Skeletal muscle cell (primary cell): ENCODE results near the gene PRDM12.

Experiments used
- DNase-seq: peaks from one replicate; pipeline ENCODE4 v3.0.0-alpha.2; 2010; ENCODE audit warnings: low read depth
- H3K4me3 ChIP-seq: 2 replicates; pipeline ENCODE4 v1.5.1; 2011; ENCODE audit warnings: low read depth, mild to moderate bottlenecking, control low read depth, low read length, moderate library complexity

The PRDM12 gene

DNA sequence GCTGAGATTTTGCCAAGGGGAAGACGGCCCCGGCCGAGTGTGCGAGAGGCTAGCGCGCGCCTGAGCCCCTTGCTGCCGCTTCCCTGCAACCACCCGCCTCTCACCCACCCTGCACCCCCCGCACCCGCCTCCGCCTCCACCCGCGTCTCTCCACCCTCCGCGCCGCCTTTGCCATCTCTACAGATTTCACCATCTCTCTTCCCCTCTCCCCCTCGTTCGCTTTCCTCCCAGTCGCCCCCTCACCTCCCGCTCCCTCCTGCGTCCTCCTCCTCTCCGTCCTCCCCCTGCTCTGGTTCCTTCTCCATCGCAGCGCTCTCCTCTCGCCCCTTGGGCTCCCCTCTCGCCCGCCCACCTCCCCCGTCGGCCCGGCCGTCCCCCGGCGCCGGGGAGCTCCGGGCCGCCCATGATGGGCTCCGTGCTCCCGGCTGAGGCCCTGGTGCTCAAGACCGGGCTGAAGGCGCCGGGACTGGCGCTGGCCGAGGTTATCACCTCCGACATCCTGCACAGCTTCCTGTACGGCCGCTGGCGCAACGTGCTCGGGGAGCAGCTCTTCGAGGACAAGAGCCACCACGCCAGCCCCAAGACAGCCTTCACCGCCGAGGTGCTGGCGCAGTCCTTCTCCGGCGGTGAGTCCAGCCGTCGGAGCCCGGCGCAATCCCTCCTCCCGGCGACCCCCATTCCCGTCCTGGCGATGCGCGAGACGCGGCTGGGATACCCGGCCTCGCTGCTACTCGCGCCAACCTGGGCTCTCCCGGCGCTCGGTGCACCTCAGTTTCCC lies at the start of gene PRDM12:
Gene PRDM12 (plus strand): TSS at position 344 of the 778 bp plus-strand sequence. CDS start 60 bp downstream, at position 404.
- no peak for DNase-seq

DNA sequence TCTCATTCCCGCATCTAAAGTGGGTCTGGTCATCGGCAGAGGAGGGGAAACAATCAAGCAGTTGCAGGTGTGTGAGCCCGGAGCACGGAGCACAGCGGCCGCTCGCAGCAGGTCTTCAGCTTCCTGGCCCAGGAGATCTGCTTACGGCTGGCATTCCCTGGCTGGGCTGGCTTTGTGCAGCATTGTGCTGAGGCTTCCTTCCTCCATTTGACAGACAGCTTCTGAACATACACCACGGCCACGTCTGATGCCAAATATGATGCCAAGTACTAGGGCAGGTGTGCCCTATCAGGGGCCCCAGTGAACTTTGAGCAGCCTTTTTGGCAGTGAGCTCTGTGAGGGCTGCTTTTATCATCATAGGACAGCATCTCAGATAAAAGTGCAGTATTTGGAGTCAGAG lies 47.9 kb upstream of the PRDM12 start:
- DNase-seq, result no peak
- H3K4me3 ChIP-seq, result no peak overlapping the region

More for the DNA sequence above, at the start of gene PRDM12:
- H3K4me3 ChIP-seq, result no peak within 1 kb of the TSS

DNA sequence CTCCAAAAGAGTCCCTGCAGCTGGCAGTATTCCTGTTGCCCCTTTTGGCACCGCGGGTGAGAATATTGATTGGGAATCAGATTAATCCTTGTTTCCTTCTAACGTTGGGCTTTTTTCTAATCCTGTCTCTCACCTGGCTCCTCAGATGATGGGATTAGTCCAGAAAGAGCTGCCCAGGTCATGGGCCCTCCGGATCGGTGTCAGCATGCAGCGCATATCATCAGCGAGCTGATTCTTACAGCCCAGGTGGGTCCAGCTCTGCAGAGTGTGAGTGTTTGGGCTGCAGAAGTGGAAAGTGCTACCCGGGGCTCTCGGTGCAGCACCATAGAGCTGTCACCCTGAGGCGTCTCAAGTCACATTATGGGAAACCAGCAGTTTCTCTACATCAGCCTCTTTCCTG lies 40.9 kb upstream of the PRDM12 start:
- H3K4me3 ChIP-seq, result no peak overlapping the region
- no peak for DNase-seq

DNA sequence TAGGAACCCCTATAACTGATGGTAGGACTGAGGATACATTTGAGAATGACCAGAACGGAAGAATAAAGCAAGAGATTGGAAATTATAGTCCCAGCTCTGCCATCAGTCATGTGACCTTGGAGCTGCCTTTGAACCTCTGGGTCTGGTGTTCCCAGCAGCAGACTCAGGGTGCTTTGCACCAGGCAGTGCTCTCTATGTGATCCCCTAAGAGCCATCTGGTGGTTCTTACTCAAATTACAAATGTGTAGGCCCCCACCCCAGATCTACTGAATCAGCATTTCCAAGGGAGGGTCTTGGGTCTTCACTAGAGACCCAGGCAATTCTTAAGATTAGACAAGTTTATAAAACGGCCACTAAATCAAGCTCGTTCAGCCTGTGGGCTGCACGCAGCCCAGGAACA lies 40.2 kb upstream of the PRDM12 start:
- no peak overlapping the region for H3K4me3 ChIP-seq
- DNase-seq, result no peak

DNA sequence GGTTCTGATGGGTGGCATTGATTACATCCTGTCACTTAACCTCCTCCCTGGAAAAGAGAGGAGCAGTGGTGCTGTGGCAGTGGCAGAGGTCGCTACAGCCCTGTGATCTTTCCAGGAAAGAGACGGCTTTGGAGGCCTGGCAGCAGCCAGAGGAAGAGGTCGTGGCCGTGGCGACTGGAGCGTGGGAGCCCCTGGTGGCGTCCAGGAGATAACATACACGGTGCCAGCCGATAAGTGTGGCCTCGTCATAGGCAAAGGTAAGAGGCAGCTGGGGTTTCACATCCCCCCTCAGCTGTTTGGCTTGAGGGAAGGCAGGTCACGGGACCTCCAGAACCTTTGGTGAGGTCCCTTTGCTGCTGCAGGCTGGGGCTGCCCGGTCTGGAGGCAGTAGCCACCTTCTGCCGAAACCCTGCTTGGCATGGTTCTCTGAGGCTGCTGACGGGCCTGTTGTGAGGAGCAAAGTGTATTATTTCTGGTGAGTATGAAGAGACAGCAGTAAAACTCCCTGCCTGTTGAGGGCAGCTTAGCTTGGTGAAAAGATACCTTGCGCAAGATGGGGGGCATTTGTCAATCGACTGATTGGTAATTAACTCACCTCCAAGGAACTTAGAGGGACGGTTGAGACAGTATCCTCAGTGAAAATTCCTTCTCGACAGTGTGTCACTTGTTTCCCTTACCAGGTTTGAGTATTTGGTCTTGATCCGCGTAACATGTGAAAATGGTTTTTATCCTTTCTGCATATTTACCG lies 38.0 kb upstream of the PRDM12 start:
- no peak overlapping the region for H3K4me3 ChIP-seq
- DNase-seq, result no peak

DNA sequence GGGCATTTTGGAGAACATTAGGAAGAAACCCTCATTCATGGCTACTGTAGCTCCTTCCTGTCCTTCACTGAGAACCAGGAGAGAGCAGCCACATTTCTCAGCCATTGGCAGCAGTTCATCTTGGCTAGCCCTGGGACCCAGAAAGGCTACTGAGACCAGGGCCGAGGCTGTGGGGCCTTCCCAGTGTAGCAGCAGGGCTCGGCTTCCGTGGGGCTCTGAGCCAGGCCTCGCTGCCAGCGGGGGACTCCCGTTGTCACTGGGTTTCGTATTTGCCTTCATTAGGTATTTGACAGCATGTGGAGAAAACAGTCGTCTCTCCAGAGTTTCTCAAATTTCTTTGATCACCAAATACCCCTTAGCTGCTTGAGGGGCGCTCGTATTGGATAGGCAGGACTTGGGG lies 37.3 kb upstream of the PRDM12 start:
- DNase-seq, result no peak
- no peak overlapping the region for H3K4me3 ChIP-seq

DNA sequence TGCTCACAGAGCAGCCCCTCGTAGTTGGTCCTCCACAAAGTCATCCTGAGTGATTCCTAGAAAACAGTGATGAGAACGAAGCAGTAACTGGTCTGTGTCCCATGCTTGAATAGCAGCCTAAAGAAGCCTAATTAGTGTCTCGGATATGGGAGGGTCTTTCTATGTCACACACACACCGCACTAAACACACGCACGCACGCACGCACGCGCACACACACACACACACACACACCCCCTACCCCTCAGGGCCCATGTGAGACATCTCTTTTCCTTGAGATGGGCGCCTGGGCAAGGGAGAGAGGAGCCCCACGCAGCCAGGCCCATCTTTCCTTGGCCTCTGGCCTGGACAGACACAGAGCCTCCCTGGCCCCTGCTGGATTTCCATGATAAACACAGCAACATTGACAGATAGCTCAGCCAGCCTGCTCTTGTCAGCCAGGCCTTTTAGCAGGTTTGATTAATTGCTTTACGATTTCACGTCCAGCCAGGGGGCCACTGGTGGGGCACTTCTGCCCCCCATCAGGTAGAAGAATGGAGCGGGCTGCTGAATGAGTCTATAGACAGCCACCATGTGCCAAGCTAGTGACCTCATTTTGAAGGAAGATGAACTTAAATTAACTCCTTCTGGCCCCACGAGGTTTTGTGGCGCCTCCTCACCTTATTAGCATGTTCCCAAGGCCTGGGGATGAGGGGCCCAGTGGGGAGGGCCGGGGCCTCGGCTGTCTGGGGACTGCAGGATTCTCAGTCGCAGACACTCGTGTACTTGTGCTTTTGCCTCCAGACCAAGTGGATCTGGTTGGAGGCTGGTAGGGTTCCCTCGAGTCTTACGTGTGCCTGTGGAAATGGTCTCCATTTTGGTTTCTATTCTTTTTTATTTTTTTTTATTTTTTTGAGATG lies 36.2 kb upstream of the PRDM12 start:
- no peak for DNase-seq
- no peak overlapping the region for H3K4me3 ChIP-seq

DNA sequence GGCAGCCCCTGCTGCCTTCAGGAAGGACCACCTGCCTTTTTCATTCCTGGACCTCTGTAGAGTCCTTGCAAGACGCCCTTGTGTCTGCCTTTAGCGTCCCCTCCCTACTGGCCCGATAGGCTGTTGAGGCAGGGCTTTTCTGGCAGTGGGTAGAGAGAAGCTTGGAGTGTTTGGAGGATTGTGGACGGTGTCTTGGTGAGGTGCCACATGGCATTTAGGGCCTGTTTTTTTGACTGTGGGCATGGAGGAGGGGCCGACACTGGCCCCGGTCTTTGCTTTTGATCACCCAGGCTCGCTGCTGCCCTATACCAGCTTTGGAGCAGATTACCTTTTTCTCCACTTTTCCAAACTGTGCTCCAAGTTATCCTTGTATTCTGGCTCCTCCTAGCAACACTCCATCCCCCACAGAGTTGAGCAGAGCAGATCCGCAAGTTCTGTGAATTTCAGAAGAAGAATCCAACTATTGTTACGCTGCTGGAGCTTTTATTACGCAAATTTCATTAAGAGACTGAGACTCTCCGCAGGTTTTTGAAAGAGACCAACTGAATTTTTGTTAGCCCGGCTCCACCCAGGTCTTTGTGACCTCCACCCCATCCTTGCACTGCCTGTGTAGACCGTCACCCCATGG lies 34.8 kb upstream of the PRDM12 start:
- no peak for DNase-seq
- H3K4me3 ChIP-seq, result no peak overlapping the region

DNA sequence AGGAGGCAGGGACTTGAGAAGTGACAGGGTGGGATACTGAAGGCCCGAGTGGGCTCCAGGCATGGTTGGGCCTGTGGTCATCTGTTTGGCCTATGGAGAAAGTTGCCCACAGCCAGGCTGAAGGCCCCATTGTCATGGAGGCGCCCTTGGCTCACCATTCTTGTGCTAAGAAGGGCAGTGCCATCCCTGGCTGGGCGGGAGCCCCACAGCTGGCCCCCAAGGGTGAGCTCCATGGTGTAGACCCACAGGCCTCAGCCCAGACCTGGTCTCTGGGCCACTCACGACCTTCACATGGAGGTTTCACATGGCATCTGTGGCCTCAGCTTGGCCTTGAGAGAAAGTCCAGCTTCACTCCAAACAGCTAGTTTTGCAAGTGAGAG lies 34.3 kb upstream of the PRDM12 start:
- no peak for DNase-seq
- H3K4me3 ChIP-seq, result no peak overlapping the region

DNA sequence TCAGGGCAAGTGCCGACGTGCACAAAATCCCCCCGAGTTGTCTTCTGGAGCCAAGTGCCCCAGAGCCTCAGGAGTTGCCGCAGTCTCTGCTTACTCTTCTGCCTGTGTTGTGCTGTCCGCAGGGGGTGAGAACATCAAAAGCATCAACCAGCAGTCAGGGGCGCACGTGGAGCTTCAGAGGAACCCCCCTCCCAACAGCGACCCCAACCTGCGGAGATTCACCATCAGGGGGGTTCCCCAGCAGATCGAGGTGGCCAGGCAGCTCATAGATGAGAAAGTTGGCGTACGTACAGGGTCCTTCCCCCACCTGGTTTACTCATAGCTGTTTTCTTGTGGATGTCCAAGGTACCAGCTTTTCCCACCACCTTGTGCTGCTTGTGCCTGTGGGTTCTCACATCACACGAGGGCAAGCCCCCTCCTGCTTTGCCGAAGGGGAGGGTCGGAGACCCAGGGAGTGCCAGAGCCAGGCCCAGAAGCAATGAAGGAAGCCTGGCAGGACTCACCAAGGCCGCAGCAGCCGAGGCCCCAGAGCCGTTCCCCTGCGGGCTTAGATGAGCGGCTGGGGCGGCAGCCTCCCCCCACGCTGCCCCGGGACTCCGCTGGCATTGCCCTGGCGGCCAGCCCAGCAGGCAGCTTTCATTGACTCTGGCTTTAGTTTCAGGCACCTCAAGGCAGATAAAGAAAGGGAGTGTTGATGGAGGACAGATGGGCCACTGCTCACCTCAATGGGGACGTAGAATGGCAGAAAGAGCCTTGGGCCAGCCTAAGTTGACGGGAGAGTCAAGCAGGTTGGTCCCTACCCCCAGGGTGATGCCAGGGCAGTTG lies 33.7 kb upstream of the PRDM12 start:
- no peak for DNase-seq
- no peak overlapping the region for H3K4me3 ChIP-seq

DNA sequence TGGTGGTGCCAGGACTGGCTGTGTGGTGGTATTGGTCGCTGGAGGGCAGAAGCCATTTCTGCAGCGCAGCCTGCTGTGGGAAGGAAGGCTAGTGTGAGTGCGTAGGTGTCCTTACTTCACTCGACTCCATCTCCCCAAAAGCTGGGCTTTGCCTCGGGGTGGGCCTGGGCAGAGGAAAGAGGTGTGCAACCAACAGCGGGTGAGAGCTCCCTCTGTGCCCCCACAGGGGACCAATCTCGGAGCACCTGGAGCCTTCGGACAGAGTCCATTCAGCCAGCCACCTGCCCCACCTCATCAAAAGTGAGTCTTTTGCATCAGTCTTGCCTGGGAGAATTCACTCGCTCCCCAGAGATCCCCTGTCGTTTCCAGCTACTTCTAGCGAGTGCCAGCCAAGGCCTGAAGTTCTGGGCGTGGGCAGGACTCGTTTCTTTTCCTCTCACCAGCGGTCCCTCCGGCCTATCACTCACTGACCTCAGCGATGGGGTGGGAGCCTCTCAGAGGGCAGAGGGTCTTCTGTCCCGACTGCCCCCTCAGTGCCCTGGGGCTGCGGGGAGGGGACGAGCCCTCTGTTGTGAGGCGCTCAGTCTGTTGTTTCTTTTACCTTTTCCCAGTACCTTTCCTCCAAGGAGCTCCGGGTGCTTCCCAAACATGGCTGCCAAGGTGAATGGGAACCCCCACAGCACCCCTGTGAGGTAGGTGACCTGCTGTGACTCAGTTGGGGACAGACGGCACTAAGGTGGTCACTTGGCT lies 32.9 kb upstream of the PRDM12 start:
- no peak for DNase-seq
- H3K4me3 ChIP-seq, result no peak overlapping the region

DNA sequence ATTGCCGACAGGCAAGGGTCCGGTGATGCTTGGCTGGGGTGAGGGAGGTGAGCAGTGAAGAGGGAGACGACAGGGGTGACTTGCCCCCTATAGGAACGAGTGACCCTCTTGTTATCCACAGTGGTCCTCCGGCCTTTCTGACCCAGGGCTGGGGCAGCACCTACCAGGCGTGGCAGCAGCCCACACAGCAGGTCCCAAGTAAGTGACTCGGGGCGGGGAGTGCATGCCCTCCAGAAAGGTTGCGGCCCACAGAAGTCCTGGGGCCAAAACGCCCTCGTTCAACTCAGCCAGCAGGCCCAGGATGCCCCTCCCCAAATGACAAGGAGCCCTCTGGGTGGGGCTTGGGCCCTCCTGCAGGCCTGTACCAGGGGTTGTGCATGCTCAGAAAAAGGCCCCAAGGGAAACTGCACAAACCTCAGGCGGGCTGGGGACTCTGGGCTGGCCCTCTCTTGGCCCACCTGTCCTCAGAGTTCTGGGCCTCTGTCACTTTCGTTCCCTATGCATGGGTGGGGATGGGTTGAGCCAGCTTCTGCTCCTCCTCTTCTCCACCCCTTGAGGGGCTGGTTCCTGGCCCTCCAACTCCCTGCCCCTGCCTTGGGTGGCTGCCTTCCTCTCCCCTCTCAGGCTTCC lies 32.2 kb upstream of the PRDM12 start:
- DNase-seq, result no peak
- H3K4me3 ChIP-seq, result no peak overlapping the region

DNA sequence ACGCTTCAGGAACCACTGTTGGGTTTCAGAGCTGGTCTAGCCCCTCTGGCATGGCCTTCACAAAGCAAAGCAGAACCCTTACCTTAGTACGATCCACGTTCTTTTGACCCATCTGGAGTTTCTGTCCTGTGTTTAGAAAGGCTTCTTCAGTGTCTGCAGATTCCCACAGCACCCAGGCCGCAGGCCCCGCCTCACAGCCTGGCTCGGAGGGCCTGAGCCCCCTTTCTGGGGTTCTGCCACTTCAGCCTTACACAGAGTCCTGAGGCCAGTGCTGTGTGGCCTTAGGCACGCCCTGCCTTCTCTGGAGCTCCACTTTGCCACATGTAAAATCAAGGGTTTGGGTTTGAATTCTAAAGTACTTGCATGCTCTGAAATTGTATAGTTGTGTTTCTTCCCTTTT lies 31.6 kb upstream of the PRDM12 start:
- no peak overlapping the region for H3K4me3 ChIP-seq
- no peak for DNase-seq

DNA sequence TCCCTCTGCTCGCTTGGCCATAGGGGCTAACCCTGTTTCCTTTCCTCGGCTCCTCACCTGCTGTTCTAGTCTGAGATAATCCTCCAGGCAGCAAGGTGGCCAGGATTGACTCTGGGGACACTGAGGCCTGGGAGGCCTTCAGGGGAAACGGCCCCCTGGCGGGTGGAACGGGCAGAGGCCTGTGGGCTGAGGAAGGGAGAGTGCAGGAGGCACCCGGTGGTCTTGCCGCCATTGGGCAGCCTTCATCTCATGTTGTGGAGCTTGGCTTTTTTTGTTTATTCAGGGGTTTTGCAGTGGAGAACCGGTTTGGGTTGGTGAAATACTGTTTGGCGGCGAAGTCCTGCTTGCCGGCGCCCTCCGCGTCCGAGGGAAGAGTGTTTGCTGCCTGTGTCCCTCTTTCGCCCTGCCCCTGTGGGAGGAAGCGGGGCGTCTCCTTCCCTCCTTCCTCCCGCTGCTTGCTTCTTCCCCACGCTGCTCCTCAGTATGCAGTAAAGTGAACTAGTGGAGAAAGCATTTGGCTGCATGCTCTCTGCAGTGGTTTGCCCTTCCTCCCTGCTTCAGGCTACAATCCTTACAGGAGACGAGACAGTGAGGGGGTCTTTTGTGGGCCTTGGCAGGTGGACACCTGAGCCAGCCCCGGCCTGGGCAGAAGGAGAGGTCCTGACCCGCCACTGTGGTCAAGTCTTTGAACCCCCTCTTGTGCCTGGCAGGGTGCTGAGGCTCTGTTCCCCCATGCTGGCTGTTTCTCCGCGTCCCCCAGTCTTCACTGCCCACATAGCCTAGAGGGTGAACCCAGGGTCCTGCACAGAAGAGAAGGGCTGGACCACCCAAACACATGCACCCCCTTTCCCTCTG lies 30.8 kb upstream of the PRDM12 start:
- no peak overlapping the region for H3K4me3 ChIP-seq
- DNase-seq, result no peak

DNA sequence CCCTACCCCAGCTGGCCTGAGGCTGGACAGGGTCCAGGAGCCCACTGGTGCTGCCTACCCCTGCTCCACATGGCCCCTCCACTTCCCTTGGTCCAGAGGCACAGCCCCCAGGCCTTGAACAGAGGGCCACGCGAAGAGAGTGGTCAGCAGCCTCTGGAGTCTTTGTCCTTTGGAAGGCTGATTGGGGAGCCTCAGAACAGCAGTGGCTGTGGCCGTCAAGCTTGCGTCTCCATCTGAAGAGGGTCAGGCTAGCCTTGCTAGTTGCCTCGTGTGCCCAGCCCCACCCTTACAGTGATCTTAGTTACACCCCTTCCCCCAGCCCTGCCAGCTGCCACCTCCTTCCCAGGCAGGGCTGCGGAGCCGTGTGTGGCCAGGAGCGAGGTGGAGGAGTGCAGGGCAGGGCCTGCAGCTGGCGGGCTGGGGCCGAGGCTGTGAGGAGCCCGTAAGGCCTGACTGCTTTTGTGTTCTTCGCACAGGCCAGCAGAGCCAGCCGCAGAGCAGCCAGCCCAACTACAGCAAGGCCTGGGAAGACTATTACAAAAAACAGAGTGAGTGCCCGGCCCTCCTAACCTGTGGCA lies 30.1 kb upstream of the PRDM12 start:
- no peak for DNase-seq
- no peak overlapping the region for H3K4me3 ChIP-seq

DNA sequence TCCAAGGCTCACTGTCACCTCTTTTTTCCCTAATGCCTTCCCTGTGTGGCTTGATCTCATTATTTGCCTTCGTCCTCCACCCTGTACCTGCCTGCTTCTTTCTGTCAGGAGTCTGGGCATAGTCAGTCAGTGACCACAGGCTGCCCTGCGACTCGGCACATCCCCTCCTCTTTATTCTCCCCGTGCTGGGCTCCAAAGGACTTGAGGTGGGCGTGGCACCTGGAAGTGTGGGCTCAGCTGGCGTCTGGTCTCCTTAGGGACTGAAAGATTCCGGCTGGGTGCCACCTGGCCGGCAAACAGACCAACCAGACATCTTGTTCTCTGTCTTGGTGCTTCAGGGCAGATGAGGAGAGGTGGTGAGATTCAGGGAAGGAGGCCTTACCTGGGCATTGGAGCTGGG lies 29.6 kb upstream of the PRDM12 start:
- no peak for DNase-seq
- H3K4me3 ChIP-seq, result no peak overlapping the region

DNA sequence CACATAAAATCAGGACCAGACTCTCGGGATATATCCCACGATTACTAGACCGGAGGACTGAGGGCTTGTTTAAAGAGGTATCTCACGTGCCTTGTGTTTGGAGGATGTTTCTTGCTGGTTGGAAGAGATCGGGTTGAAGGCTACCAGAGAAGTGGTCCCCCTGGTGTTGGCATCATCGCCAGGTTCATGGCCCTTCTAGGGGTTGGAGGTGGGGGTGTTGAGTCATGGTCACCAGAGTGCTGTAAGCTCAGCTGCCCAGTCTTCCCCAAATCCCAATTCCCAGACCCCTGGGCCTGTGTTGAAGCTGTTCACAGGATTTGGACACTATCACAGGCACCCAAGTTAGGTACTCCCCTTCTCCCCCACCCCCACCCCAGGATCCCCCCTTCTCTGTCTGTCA lies 29.1 kb upstream of the PRDM12 start:
- no peak overlapping the region for H3K4me3 ChIP-seq
- DNase-seq, result no peak
